Fibroblast of skin of left biceps (primary cell): Measurements from ENCODE around the gene CARHSP1.
A peak's percentile ranks its signal among the peaks of the same experiment; 100 is the strongest.
"Not testable (repeated sequence)": the region's sequence is repeated elsewhere in the genome, so short reads cannot be mapped to it uniquely, and the experiment has no call there.

Source experiments
- DNase-seq, 2 experiments: peaks; one replicate each; pipeline ENCODE4 v3.0.0-alpha.2; 2013; ENCODE audit warnings: low read depth in 2 of 2

Gene CARHSP1

GRCh38 chr16:8854298-8854948 lies 14.4 kb downstream of the CARHSP1 start:
- no peak for DNase-seq

GRCh38 chr16:8853611-8854010 lies 15.2 kb downstream of the CARHSP1 start:
- DNase-seq: no peak

- DNase-seq: no peak
Measured at GRCh38 chr16:8853150-8853549, 15.7 kb downstream of the CARHSP1 start.

- no peak for DNase-seq
Measured at GRCh38 chr16:8852534-8852933, 16.3 kb downstream of the CARHSP1 start.

DNA sequence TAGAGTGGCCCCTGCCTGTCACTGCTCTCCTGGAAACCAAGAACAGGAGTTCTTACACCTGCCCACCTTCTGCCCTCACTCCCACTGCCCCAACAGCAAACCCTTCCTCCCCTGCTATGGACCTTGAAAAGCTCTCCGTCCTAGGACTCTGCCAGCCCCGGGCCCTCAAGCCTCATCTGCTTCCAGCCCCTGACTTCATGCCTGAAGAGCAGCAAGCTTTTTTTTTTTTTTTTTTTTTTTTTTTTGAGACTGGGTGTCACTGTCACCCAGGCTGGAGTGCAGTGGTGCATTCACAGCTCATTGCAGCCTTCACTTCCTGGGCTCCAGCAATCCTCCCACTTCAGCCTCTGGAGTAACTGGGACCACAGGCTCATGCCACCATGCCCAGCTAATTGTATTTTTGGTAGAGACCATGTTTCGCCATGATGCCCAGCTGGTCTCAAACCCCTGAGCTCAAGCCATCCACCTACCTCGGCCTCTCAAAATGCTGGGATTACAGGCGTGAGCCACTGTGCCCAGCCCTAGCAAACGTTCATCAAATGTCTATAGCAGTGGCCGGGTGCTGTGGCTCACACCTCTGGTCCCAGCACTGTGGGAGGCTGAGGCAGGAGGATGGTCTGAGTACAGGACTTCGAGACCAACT lies 16.9 kb downstream of the CARHSP1 start:
- no peak for DNase-seq

- DNase-seq: no peak
Measured at GRCh38 chr16:8850279-8850885, 18.4 kb downstream of the CARHSP1 start.

DNA sequence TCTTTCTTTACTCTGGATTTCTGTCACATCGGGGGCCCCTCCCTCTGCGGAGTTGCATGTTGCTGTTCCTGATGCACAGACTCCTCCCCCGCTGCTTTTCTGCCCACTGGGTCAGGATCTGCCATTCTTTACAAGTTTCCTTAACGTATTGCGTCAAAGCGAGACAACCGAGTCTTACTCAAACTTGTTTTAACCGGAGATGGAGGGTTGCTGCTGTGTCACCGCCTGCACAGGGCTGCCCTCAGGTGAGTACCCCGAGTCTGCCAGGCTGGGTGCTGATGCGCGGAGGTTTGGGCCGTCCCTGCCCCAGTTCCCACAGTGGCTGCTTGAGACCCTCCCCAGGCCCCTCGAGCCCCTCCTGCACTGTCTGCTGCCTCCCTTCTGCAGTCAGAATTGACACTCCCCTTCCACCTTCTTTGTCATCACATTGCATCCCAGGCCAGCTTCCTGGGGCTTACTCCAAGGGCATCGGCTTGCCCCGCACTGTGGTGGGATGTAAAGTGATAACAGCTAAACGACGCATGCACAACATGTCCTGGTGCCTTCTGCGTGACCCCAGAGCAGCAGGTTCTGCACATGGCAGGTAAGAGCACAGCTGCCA lies 19.3 kb downstream of the CARHSP1 start:
- DNase-seq: no peak

- peak; percentile 21 to 29 for DNase-seq
Measured at GRCh38 chr16:8848939-8849391, 19.8 kb downstream of the CARHSP1 start.

DNA sequence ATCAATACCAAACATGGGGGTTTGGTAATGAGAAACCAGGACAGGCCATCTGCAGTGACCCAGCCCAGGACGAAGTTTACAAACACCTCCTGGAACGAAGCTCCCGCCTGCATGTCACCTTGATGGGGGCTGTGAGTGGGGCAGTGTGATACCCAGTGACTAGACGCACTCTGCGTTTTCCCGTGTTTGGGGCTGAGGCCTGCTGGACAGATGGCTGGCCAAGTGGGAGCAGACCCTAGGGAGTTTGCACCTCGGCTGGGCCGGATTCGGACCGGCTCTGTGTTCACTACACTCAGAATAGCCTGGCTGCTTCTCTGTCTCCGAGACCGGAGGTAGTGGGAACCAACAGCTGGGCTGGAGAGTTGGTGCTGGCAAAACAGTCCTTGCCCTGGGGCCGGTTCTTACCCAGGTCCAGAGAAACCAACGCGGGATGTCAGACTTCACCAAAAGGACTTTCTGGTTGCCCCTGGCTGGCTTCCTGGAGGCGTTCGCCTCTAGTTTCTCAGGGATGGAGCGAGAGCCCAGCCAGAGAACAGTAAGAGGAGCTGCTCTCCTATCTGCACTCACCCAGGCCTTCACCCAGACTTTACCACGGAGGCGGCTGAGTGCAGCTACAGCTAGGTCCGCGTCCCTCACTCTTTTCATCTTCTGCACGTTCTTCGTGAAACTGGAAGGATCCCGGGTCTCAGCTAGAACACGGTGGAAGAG lies 20.4 kb downstream of the CARHSP1 start:
- DNase-seq: no peak

DNA sequence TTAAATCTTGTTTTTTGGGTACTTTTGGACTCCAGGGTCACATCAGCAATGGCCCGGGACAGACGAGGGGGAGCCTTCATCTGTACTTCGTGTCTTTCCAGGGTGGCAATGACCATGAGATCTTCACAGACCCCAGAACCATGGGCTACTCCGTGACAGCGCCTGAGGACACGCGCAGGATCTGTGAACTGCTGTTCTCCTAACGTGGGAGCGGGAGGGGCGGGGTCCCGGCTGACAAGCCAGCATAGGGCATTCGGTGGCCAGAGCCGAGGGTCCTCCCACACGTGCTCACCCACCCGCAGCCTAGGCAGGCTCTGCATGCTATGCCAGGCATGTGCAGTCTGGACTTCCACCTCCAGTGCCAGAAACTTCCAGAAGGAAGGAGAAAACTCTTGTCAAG lies 21.2 kb downstream of the CARHSP1 start:
- DNase-seq: no peak

DNA sequence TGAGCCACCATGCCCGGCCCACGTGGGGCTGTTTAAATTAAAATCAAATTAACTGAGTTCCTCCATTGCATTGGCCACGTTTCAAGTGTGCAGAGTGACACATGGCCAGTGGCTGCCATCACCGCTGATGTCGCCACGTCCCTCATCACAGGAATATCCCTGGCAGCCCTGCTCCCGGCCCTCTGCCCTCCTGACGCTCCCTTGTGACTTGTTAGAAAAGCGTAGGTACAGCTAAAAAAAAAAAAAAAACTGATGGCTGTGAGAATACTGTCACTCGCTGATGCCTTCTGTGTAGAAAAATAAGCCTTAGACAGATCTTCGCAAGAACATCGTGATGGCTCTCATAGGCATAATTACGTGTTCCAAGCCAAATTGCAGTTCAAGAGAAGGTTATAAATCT lies 21.7 kb downstream of the CARHSP1 start:
- DNase-seq: no peak

- no peak for DNase-seq
Measured at GRCh38 chr16:8846401-8846932, 22.3 kb downstream of the CARHSP1 start.

- DNase-seq: no peak
Measured at GRCh38 chr16:8845699-8846298, 23.0 kb downstream of the CARHSP1 start.

DNA sequence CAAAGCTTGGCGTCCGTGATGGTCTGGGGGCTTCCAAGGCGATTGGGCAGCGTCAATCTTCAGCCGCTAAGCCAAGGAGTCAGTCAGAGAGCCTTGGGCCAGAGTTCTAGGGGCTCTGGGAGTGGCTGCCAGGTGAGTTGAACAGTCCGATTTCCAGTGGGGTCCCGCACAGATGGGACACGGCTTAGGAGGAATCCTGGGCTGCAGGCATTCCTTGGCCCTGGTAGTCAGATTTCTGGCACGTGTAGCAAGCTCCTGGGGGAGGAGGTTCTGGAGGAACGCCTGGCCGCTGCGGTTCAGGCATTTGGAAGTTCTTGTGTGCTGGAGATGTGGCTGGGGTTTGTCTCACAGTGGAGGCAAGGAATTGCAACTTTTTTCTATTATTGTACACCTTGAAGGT lies 25.5 kb downstream of the CARHSP1 start:
- DNase-seq: not testable (repeated sequence)

GRCh38 chr16:8842016-8842415 lies 26.8 kb downstream of the CARHSP1 start:
- DNase-seq: not testable (repeated sequence)

DNA sequence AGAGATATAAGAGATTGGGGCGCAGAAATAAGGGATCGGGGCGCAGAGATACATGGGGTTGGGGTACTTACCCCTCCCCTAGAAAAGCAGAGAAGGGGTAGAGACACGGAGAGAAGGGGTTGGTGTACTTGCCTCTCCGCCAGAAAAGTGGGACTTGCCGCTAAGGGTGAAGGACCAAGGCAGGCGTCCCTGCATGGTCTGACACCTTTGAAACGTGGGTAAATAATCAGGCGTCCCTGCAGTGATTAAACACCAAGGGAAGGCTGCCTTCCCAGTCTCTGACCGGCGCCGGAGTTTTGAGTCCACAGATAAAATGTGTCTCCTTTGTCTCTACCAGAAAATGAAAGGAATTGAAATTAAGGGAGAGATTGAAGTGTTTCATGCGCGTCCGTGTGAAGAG lies 31.2 kb downstream of the CARHSP1 start:
- not testable (repeated sequence) for DNase-seq

- not testable (repeated sequence) for DNase-seq
Measured at GRCh38 chr16:8836797-8837196, 32.0 kb downstream of the CARHSP1 start.

DNA sequence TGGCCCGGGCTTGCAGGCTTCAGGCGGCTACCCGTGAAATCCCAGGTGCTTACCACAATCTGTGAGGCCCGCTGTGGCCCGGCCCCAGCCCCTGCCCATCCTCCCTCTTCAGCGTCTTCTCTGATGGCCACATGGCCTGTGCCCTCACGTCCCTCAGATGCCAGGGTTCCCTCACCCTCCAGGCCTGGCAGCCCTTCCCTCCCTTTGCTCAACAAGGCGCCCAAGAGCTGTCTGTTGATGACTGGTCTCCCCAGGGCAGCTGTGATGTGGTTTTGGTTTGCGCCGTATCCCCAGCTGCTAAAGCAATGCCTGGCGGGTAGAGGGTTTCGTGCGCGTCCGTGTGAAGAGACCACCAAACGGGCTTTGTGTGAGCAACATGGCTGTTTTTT lies 36.1 kb downstream of the CARHSP1 start:
- DNase-seq: no peak

GRCh38 chr16:8831871-8832716 lies 36.7 kb downstream of the CARHSP1 start:
- no peak for DNase-seq

DNA sequence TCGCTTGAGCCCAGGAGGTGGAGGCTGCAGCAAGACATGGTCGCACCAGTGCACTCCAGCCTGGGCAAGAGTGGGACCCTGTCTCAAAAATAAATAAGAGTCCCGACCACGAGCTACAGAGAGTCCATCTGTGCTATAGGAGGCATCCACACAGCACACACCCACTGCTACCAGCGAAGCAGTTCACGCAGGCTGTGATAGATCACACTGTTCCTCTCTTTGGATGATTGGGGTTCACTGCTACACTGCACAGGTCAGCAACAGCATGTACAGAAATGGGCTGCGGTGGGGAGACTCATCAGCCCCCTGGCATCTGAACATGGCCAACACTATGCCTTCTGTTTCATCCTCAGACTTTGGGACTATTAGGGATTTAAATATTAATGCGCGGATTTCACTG lies 37.4 kb downstream of the CARHSP1 start:
- DNase-seq: no peak
